DOHH2 (cell line): ENCODE results near the gene TPST1.

Experiments used
- H3F3A ChIP-seq: fragments of 200-600 bp; sonication (generic), shearing (Covaris generic); 2 replicates; pipeline ENCODE4 v1.6.0; 2016; ENCODE audit warnings: antibody characterized with exemption, mild to moderate bottlenecking; ENCODE audit not compliant: control insufficient read depth, insufficient read depth
- H3K27ac ChIP-seq: fragments of 200-600 bp; sonication (generic); 2 replicates; pipeline ENCODE4 v1.5.1; 2014; ENCODE audit warnings: low read depth, mild to moderate bottlenecking, low read length, moderate library complexity
- H3K27me3 ChIP-seq: fragments of 200-600 bp; sonication (generic); 2 replicates; pipeline ENCODE4 v1.6.1; 2014; ENCODE audit warnings: mild to moderate bottlenecking, low read length, mixed read lengths; ENCODE audit not compliant: control insufficient read depth
- H3K36me3 ChIP-seq: fragments of 200-600 bp; sonication (generic); 2 replicates; pipeline ENCODE4 v1.6.1; 2014; ENCODE audit warnings: mild to moderate bottlenecking, low read length, moderate library complexity, mixed read lengths; ENCODE audit not compliant: control insufficient read depth
- H3K4me1 ChIP-seq: fragments of 200-600 bp; sonication (generic); 2 replicates; pipeline ENCODE4 v1.6.1; 2014; ENCODE audit warnings: mild to moderate bottlenecking, low read length, mixed read lengths; ENCODE audit not compliant: control insufficient read depth
- H3K4me2 ChIP-seq: fragments of 200-600 bp; sonication (generic); 2 replicates; pipeline ENCODE4 v1.6.0; 2014; ENCODE audit warnings: mild to moderate bottlenecking, low read length, moderate library complexity
- H3K4me3 ChIP-seq: fragments of 200-600 bp; sonication (generic); 2 replicates; pipeline ENCODE4 v1.5.1; 2014; ENCODE audit warnings: mild to moderate bottlenecking, low read length, mixed read lengths
- H3K79me2 ChIP-seq: fragments of 200-600 bp; sonication (generic); 2 replicates; pipeline ENCODE4 v1.6.1; 2014; ENCODE audit warnings: mild to moderate bottlenecking, low read length, mixed read lengths; ENCODE audit not compliant: control insufficient read depth
- H3K9me2 ChIP-seq: fragments of 200-600 bp; sonication (generic); replicated peaks from 2 replicates; pipeline ENCODE4 v1.6.1; 2014; ENCODE audit warnings: mild to moderate bottlenecking, low read length, mixed read lengths; ENCODE audit not compliant: control insufficient read depth
- H3K9me3 ChIP-seq: fragments of 200-600 bp; sonication (generic); 2 replicates; pipeline ENCODE4 v1.6.1; 2014; ENCODE audit warnings: antibody characterized with exemption, low read length, mixed read lengths; ENCODE audit not compliant: control insufficient read depth, insufficient read depth
- H4K20me1 ChIP-seq: fragments of 200-600 bp; sonication (generic); 2 replicates; pipeline ENCODE4 v1.6.0; 2014; ENCODE audit warnings: low read depth, mild to moderate bottlenecking, antibody characterized with exemption, low read length, moderate library complexity; ENCODE audit not compliant: control insufficient read depth, insufficient read depth
- EZH2phosphoT487 ChIP-seq: fragments of 200-600 bp; sonication (generic); IDR thresholded peaks from 2 replicates; pipeline ENCODE4 v1.6.1; 2017; ENCODE audit warnings: borderline replicate concordance, mild to moderate bottlenecking, antibody characterized with exemption, low read length, moderate library complexity, mixed read lengths
- TF ChIP-seq, protein P1 (sequence below): fragments of 200-600 bp; sonication (generic); IDR thresholded peaks from one replicate; pipeline ENCODE4 v1.5.1; 2014; ENCODE audit warnings: antibody characterized with exemption, mild to moderate bottlenecking, low read depth, low read length; ENCODE audit not compliant: poor library complexity, severe bottlenecking

Gene TPST1

DNA sequence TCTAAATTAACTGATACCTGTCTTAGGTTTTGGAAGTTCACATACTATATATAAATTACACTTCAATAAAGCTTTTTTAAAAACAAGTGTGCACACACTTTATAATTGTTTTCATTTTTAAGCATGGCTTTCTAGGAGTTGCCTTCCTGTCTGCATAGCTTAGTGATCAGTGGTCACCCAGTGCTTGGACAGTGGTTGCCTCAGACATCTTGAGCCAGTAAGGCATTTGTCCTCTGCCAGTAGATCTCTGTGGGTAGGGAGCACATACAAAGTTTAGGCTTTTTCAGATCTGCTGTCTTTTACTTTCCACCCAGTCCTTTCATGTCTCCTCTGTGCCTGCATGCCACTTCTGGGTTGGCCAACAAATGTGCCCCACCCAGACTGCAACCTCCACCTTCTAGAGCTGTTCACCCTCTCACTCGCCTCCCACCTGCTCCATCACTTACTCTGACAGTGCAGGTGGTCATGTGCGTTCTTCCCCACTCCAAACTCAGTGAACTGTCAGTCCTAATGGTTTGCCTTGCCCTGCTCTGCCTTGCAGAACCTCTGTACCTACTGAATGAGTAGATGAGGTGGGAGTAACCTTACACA lies 31.7 kb downstream of the TPST1 start:
- Histone ChIP-seq H3K27me3 (no peaks in the 10 kb centered on the region; the same call in 1 of the 2 replicates), H3K9me3 (no peaks in the 10 kb centered on the region), H3K27ac (no peak overlapping the region), H3K9me2 (no peaks in the 10 kb centered on the region), H3K4me2 (no peak overlapping the region), H4K20me1 (no peaks in the 10 kb centered on the region), H3K36me3 (no peaks in the 10 kb centered on the region), H3K79me2 (no peaks in the 10 kb centered on the region), H3K4me1 (no peaks in the 10 kb centered on the region), H3F3A (no peaks in the 10 kb centered on the region), H3K4me3 (no peak overlapping the region)
- TF ChIP-seq, protein P1, sequence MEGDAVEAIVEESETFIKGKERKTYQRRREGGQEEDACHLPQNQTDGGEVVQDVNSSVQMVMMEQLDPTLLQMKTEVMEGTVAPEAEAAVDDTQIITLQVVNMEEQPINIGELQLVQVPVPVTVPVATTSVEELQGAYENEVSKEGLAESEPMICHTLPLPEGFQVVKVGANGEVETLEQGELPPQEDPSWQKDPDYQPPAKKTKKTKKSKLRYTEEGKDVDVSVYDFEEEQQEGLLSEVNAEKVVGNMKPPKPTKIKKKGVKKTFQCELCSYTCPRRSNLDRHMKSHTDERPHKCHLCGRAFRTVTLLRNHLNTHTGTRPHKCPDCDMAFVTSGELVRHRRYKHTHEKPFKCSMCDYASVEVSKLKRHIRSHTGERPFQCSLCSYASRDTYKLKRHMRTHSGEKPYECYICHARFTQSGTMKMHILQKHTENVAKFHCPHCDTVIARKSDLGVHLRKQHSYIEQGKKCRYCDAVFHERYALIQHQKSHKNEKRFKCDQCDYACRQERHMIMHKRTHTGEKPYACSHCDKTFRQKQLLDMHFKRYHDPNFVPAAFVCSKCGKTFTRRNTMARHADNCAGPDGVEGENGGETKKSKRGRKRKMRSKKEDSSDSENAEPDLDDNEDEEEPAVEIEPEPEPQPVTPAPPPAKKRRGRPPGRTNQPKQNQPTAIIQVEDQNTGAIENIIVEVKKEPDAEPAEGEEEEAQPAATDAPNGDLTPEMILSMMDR: no peak
- no peak for TF ChIP-seq EZH2phosphoT487

DNA sequence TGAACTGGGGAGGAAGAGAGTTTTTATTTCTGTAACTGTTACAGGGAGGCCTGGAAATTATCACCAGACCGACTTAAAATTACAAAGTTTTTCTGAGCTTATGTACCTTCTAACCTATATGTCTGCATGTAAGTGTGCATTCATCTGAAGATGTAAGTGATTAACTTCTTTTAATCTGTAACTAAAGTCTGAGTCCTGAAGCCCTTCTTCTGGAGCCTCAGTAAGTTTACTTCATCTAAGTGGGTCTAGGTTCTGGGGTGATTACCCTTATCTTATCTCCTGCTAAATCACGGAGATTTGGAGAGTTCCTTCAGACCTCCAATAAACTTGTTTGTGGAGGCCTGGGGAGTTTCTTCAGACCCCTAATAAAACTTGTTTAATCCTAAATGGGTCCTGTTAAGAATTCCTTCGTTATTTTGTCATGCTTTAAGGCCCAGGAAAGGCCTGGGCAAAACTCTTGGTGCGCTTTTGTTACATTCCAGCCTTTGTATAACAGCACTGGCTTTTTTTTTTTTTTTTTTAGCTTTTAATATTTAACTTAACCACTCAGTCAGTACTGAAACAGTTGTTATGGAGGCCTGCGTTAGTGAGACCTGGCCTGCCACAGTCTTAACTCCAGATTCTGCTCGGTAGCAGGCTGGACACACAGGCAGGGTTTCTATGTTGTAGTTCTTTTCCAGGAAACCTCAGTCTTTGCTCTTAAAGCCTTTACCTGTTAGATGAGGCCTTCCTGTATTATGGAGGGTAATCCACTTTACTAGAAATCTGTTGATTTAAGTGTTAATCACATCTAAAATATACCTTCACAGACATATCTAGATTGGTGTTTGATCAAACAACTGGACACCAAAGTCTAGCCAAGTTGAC lies 33.0 kb downstream of the TPST1 start:
- Histone ChIP-seq H3K4me3 (no peak overlapping the region), H3K9me3 (no peaks in the 10 kb centered on the region), H3K4me1 (no peaks in the 10 kb centered on the region), H3K9me2 (no peaks in the 10 kb centered on the region), H3K4me2 (no peak overlapping the region), H3K79me2 (no peaks in the 10 kb centered on the region), H3K36me3 (no peaks in the 10 kb centered on the region), H3F3A (no peaks in the 10 kb centered on the region), H3K27ac (no peak overlapping the region), H3K27me3 (no peaks in the 10 kb centered on the region; the same call in 1 of the 2 replicates), H4K20me1 (no peaks in the 10 kb centered on the region)
- TF ChIP-seq, protein P1: no peak
- TF ChIP-seq EZH2phosphoT487: no peak

DNA sequence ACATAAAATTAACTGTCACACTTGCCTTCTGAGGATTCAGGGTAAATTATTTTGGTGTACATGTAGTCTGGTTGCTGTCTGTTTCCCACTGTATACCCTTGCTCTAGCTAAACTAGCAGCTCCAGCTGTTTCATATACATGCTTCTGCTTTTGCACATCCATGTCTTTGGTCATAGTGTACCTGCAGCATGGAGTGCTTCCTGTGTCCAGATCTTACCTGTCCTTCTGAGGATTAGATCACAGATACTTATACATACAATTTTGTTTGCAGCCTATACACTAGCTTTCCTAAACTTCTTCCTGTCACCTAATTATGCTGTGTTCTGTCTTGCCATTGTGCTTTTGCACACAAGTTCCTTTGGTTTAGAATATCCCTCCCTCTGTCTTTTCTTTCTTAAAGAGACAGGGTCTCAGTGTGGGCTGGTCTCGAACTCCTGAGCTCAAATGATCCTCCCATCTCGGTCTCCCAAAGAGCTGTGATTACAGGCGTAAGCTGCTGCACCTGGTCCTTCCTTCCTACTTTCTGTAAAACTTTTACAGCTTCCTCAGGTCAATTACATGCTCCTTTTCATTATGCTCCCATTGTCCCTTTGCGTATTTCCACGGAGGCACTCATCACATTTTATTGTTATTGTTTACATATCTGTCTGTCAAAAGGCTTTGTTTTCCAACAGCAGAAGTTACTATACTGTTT lies 33.8 kb downstream of the TPST1 start:
- Histone ChIP-seq H3K4me1 (no peaks in the 10 kb centered on the region), H3F3A (no peaks in the 10 kb centered on the region), H3K9me2 (no peaks in the 10 kb centered on the region), H3K4me2 (no peak overlapping the region), H4K20me1 (no peaks in the 10 kb centered on the region), H3K27me3 (no peaks in the 10 kb centered on the region; the same call in 1 of the 2 replicates), H3K9me3 (no peaks in the 10 kb centered on the region), H3K79me2 (no peaks in the 10 kb centered on the region), H3K27ac (no peak overlapping the region), H3K36me3 (no peaks in the 10 kb centered on the region), H3K4me3 (no peak overlapping the region)
- TF ChIP-seq EZH2phosphoT487: no peak
- TF ChIP-seq, protein P1: no peak
